ENCODE data around the gene CCDC60.

The CCDC60 gene

DNA sequence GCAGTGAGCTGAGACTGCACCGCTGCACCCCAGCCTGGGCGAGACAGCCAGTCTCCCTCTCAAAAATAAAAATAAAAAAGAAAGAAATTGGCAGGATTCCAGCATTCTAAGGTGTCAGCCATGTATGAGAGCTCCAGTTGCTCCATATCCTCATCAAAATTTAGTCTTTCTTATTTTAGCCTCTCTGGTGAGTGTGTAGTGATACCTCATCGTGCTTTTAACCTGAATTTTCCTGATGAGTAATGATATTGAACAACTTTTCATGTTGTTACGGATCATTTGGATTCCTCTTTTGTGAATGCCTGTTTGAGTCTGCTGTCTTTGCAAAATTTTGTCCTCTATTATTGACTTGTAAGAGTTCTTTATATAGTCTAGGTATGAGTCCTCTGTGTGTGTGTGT lies 28.5 kb downstream of the CCDC60 start:
- TF ChIP-seq FOXP2 (optimal IDR thresholded peaks at IDR 0.05; ENCODE audit: borderline replicate concordance, extremely low read depth, extremely low read length, insufficient read depth) (no peak), SIN3A (IDR thresholded peaks at IDR 0.05; ENCODE audit: borderline replicate concordance, insufficient read depth, low read length) (no peak), TAF1 (IDR thresholded peaks at IDR 0.05; ENCODE audit: borderline replicate concordance, insufficient read depth, low read length) (no peak), POLR2AphosphoS5 (IDR thresholded peaks at IDR 0.05; ENCODE audit: low read depth, low read length) (no peak)
- TF ChIP-seq, protein P1, sequence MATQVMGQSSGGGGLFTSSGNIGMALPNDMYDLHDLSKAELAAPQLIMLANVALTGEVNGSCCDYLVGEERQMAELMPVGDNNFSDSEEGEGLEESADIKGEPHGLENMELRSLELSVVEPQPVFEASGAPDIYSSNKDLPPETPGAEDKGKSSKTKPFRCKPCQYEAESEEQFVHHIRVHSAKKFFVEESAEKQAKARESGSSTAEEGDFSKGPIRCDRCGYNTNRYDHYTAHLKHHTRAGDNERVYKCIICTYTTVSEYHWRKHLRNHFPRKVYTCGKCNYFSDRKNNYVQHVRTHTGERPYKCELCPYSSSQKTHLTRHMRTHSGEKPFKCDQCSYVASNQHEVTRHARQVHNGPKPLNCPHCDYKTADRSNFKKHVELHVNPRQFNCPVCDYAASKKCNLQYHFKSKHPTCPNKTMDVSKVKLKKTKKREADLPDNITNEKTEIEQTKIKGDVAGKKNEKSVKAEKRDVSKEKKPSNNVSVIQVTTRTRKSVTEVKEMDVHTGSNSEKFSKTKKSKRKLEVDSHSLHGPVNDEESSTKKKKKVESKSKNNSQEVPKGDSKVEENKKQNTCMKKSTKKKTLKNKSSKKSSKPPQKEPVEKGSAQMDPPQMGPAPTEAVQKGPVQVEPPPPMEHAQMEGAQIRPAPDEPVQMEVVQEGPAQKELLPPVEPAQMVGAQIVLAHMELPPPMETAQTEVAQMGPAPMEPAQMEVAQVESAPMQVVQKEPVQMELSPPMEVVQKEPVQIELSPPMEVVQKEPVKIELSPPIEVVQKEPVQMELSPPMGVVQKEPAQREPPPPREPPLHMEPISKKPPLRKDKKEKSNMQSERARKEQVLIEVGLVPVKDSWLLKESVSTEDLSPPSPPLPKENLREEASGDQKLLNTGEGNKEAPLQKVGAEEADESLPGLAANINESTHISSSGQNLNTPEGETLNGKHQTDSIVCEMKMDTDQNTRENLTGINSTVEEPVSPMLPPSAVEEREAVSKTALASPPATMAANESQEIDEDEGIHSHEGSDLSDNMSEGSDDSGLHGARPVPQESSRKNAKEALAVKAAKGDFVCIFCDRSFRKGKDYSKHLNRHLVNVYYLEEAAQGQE (IDR thresholded peaks at IDR 0.05; ENCODE audit: insufficient read depth in 1 of 2, low read depth in 2 of 2, low read length in 2 of 2), result no peak

DNA sequence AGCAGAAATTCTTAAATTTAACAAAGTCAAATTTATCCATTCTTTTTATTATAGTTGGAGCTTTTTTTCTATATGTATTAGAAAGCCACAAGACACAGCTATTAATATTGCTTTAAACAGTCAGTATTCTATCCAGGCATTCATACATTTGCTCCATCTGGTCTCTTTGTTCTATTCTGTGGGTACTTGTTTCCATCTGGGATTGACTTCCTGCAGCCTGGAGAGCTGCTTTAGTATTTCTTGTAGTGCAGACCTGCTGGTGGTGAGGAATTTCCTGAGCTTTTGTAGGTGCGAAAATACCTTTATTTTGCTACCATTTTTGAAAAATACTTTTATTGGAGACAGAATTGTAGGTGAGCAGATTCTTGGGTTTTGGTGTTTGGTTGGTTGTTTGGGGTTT lies 29.0 kb downstream of the CCDC60 start:
- TF ChIP-seq FOXP2 (optimal IDR thresholded peaks at IDR 0.05; ENCODE audit: borderline replicate concordance, extremely low read depth, extremely low read length, insufficient read depth), result no peak
- TF ChIP-seq, protein P1 (IDR thresholded peaks at IDR 0.05; ENCODE audit: insufficient read depth in 1 of 2, low read depth in 2 of 2, low read length in 2 of 2), result no peak
- TF ChIP-seq TAF1 (IDR thresholded peaks at IDR 0.05; ENCODE audit: borderline replicate concordance, insufficient read depth, low read length), result no peak
- no peak for TF ChIP-seq POLR2AphosphoS5 (IDR thresholded peaks at IDR 0.05; ENCODE audit: low read depth, low read length)
- TF ChIP-seq SIN3A (IDR thresholded peaks at IDR 0.05; ENCODE audit: borderline replicate concordance, insufficient read depth, low read length), result no peak

- TF ChIP-seq TAF1 (IDR thresholded peaks at IDR 0.05; ENCODE audit: borderline replicate concordance, insufficient read depth, low read length) (no peak), SIN3A (IDR thresholded peaks at IDR 0.05; ENCODE audit: borderline replicate concordance, insufficient read depth, low read length) (no peak), POLR2AphosphoS5 (IDR thresholded peaks at IDR 0.05; ENCODE audit: low read depth, low read length) (no peak), FOXP2 (optimal IDR thresholded peaks at IDR 0.05; ENCODE audit: borderline replicate concordance, extremely low read depth, extremely low read length, insufficient read depth) (no peak)
- TF ChIP-seq, protein P1 (IDR thresholded peaks at IDR 0.05; ENCODE audit: insufficient read depth in 1 of 2, low read depth in 2 of 2, low read length in 2 of 2), result no peak
Observed at GRCh38 chr12:119365451-119365850, 30.9 kb downstream of the CCDC60 start.

GRCh38 chr12:119366007-119366406 lies 31.5 kb downstream of the CCDC60 start:
- no peak for TF ChIP-seq POLR2AphosphoS5 (IDR thresholded peaks at IDR 0.05; ENCODE audit: low read depth, low read length)
- no peak for TF ChIP-seq FOXP2 (optimal IDR thresholded peaks at IDR 0.05; ENCODE audit: borderline replicate concordance, extremely low read depth, extremely low read length, insufficient read depth)
- TF ChIP-seq, protein P1 (IDR thresholded peaks at IDR 0.05; ENCODE audit: insufficient read depth in 1 of 2, low read depth in 2 of 2, low read length in 2 of 2), result no peak
- no peak for TF ChIP-seq SIN3A (IDR thresholded peaks at IDR 0.05; ENCODE audit: borderline replicate concordance, insufficient read depth, low read length)
- no peak for TF ChIP-seq TAF1 (IDR thresholded peaks at IDR 0.05; ENCODE audit: borderline replicate concordance, insufficient read depth, low read length)

DNA sequence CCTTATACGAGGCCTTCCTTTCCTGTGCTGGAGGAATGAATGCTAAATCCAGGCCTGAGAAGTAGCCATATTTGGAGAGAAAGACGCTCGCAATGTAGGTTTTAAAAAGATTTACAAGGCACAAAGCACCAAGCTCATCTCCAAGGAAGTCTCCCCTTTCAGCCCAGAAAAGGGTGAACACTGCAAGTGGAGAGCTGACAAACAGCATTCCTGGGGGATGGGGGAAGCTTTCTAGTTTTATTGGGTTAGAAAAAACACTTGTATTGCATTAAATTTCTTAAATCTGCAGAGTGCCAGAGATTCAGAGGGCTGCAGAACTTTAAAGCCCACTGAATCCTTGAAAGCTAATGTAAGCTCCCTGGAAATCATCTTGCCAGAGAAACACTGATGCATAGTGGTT lies 34.6 kb downstream of the CCDC60 start:
- TF ChIP-seq, protein P1 (IDR thresholded peaks at IDR 0.05; ENCODE audit: insufficient read depth in 1 of 2, low read depth in 2 of 2, low read length in 2 of 2), result no peak
- TF ChIP-seq POLR2AphosphoS5 (IDR thresholded peaks at IDR 0.05; ENCODE audit: low read depth, low read length), result no peak
- no peak for TF ChIP-seq SIN3A (IDR thresholded peaks at IDR 0.05; ENCODE audit: borderline replicate concordance, insufficient read depth, low read length)
- TF ChIP-seq FOXP2 (optimal IDR thresholded peaks at IDR 0.05; ENCODE audit: borderline replicate concordance, extremely low read depth, extremely low read length, insufficient read depth), result no peak
- TF ChIP-seq TAF1 (IDR thresholded peaks at IDR 0.05; ENCODE audit: borderline replicate concordance, insufficient read depth, low read length), result no peak
